K562 (cell line): Measurements from ENCODE around the gene NPAS3. TPM values are rescaled to one million over a fixed set of nuclear protein-coding genes. Genes with fewer than 3 reads are reported as not detected.

Experiments
- ATAC-seq: fragments of 200-7000 bp; cut with Tn5 transposase; 3 replicates; pipeline ENCODE4 v1.9.1; 2020; ENCODE audit warnings: moderate library complexity
- BruUV-seq: library from RNA; stranded (reverse); fragments of 400-500 nt; replicated peaks from 2 replicates; lab custom pipeline; 2021; lab: Mats Ljungman, UMichigan
- CTCF ChIA-PET: fragments of 300-600 bp; formaldehyde crosslinking; extraction: SDS; loops from one replicate; lab custom pipeline; 2021; ENCODE audit warnings: low intra/inter-chr PET ratio; lab: Yijun Ruan, JAX
- POLR2A ChIA-PET: fragments of 300-600, 350-650 bp; sonication (Branson Sonifier 250); formaldehyde crosslinking; extraction: SDS; loops from one replicate; lab custom pipeline; 2021; ENCODE audit warnings: antibody characterized with exemption, inconsistent platforms; lab: Yijun Ruan, JAX
- DNase-seq, 4 experiments: peaks; one replicate each; pipeline versions ENCODE4 v3.0.0 to v3.0.0-alpha.2; 2011 to 2018; ENCODE audit warnings: low spot score in 3 of 4, mixed read lengths in 3 of 4; ENCODE audit errors: extremely low read depth in 1 of 4
- FAIRE-seq: peaks from 2 replicates; lab custom pipeline; 2011; peaks lifted over from hg19 to GRCh38; lab: Jason Lieb, UNC
- H2AFZ ChIP-seq: 2 replicates; pipeline ENCODE4 v1.6.0; 2011; ENCODE audit warnings: low read depth, low read length, control low read depth, inconsistent platforms
- H3K27ac ChIP-seq: fragments of 200-600 bp; 3 replicates; pipeline ENCODE4 v1.8.0; 2011; ENCODE audit warnings: low read depth, mild to moderate bottlenecking, control low read depth, inconsistent platforms, low read length, moderate library complexity, mixed read lengths; ENCODE audit errors: extremely low read depth
- H3K27me3 ChIP-seq, 2 experiments: fragments of 300-600 bp in 1 of 2; 2 replicates in 1 of 2; 3 replicates in 1 of 2; pipeline versions ENCODE4 v1.6.0 to v1.8.0; 2011; ENCODE audit warnings: inconsistent platforms in 2 of 2, low read length in 2 of 2, mild to moderate bottlenecking in 1 of 2, mixed read lengths in 1 of 2, moderate library complexity in 1 of 2; ENCODE audit not compliant: control insufficient read depth in 2 of 2, insufficient read depth in 2 of 2
- H3K36me3 ChIP-seq: fragments of 300-600 bp; 3 replicates; pipeline ENCODE4 v1.8.0; 2011; ENCODE audit warnings: mild to moderate bottlenecking, low read length, inconsistent platforms; ENCODE audit not compliant: control insufficient read depth, insufficient read depth
- H3K4me1 ChIP-seq, 2 experiments: fragments of 200-600 bp in 1 of 2; replicated peaks in 1 of 2; 2 replicates in 1 of 2; 3 replicates in 1 of 2; pipeline versions ENCODE4 v1.5.1 to v1.8.0; 2011; ENCODE audit warnings: inconsistent platforms in 2 of 2, low read length in 2 of 2, mild to moderate bottlenecking in 1 of 2, mixed read lengths in 1 of 2, moderate library complexity in 1 of 2; ENCODE audit not compliant: control insufficient read depth in 2 of 2, insufficient read depth in 2 of 2
- H3K4me2 ChIP-seq: 2 replicates; pipeline ENCODE4 v1.6.1; 2011; ENCODE audit warnings: low read length, control low read depth, inconsistent platforms, mixed read lengths; ENCODE audit not compliant: insufficient read depth
- H3K4me3 ChIP-seq: fragments of 200-600 bp; sonication (generic), shearing (Covaris generic); 2 replicates; pipeline ENCODE4 v1.5.1; 2016; ENCODE audit warnings: control low read depth, inconsistent platforms
- H3K79me2 ChIP-seq: fragments of 200-600 bp; 3 replicates; pipeline ENCODE4 v1.8.0; 2011; ENCODE audit warnings: low read length, inconsistent platforms; ENCODE audit not compliant: control insufficient read depth, insufficient read depth
- H3K9ac ChIP-seq, 2 experiments: 2 replicates each; pipeline versions ENCODE4 v1.6.0 to v1.6.1; 2011; ENCODE audit warnings: low read depth in 2 of 2, low read length in 2 of 2, control low read depth in 1 of 2, inconsistent platforms in 1 of 2, mild to moderate bottlenecking in 1 of 2, mixed read lengths in 1 of 2; ENCODE audit not compliant: insufficient read depth in 1 of 2
- H3K9me1 ChIP-seq: one replicate; pipeline ENCODE4 v1.6.0; 2011; ENCODE audit warnings: inconsistent platforms, mild to moderate bottlenecking, low read length, moderate library complexity; ENCODE audit not compliant: control insufficient read depth, insufficient read depth
- H3K9me3 ChIP-seq: replicated peaks from 2 replicates; pipeline ENCODE4 v1.5.1; 2011; ENCODE audit warnings: low read depth, low read length, inconsistent platforms; ENCODE audit not compliant: control insufficient read depth, insufficient read depth
- H4K20me1 ChIP-seq: replicated peaks from 2 replicates; pipeline ENCODE4 v1.6.1; 2011; ENCODE audit warnings: low read length, inconsistent platforms, mixed read lengths; ENCODE audit not compliant: control insufficient read depth, insufficient read depth
- ARID3B ChIP-seq: fragments of 250-450 bp; sonication (Bioruptor Pico); IDR thresholded peaks from 2 replicates; pipeline ENCODE4 v1.4.0; 2020; ENCODE audit warnings: borderline replicate concordance
- CHD1 ChIP-seq: fragments of 200-600 bp; sonication (generic); IDR thresholded peaks from one replicate; pipeline ENCODE4 v1.6.1; 2012; ENCODE audit warnings: mild to moderate bottlenecking, moderate library complexity, low read length, inconsistent platforms
- CXXC5 ChIP-seq: fragments of 250-450 bp; sonication (Bioruptor Pico); IDR thresholded peaks from 2 replicates; pipeline ENCODE4 v1.8.0; 2022; ENCODE audit warnings: inconsistent platforms, mild to moderate bottlenecking, moderate library complexity
- HDAC6 ChIP-seq: IDR thresholded peaks from 2 replicates; pipeline ENCODE4 v1.6.1; 2012; ENCODE audit warnings: low read depth, mild to moderate bottlenecking, control low read depth, inconsistent platforms, low read length, moderate library complexity
- ID3 ChIP-seq, 2 experiments: fragments of 250-450 bp in 1 of 2; fragments of 450-650 bp in 1 of 2; sonication (Bioruptor Pico) in 1 of 2; IDR thresholded peaks; 2 replicates each; pipeline versions ENCODE4 v1.6.1 to v1.8.0; 2016 to 2021; ENCODE audit warnings: mild to moderate bottlenecking in 2 of 2, moderate library complexity in 2 of 2, missing compliant biosample characterization in 1 of 2, missing genetic modification characterization in 1 of 2
- KLF6 ChIP-seq: fragments of 250-450 bp; sonication (Bioruptor Pico); IDR thresholded peaks from 2 replicates; pipeline ENCODE4 v1.4.0; 2020; ENCODE audit warnings: mild to moderate bottlenecking, moderate library complexity, borderline replicate concordance
- LEF1 ChIP-seq: fragments of 450-650 bp; IDR thresholded peaks from 2 replicates; pipeline ENCODE4 v1.6.1; 2016; ENCODE audit warnings: mild to moderate bottlenecking
- PBX2 ChIP-seq, 2 experiments: IDR thresholded peaks in 1 of 2; conservative IDR thresholded peaks in 1 of 2; 2 replicates each; pipeline ENCODE4 v1.6.1; 2016; ENCODE audit warnings: low read depth in 2 of 2, mild to moderate bottlenecking in 1 of 2, missing compliant biosample characterization in 1 of 2, missing genetic modification characterization in 1 of 2, moderate library complexity in 1 of 2
- POLR2H ChIP-seq: IDR thresholded peaks from 2 replicates; pipeline ENCODE4 v1.6.1; 2016; ENCODE audit warnings: missing genetic modification characterization, low read depth, mild to moderate bottlenecking, control low read depth, missing compliant biosample characterization, moderate library complexity
- PTRF ChIP-seq: fragments of 450-650 bp; IDR thresholded peaks from 2 replicates; pipeline ENCODE4 v1.6.1; 2016; ENCODE audit warnings: mild to moderate bottlenecking, missing genetic modification characterization, missing compliant biosample characterization
- SMAD2 ChIP-seq: fragments of 150-350 bp; IDR thresholded peaks from 2 replicates; pipeline ENCODE4 v1.6.1; 2014; ENCODE audit warnings: low read depth, mild to moderate bottlenecking, low read length
- ZHX1 ChIP-seq: fragments of 150-350 bp; conservative IDR thresholded peaks from 2 replicates; pipeline ENCODE4 v1.6.1; 2014; ENCODE audit warnings: low read length
- ZNF655 ChIP-seq: fragments of 250-450 bp; sonication (Bioruptor Pico); IDR thresholded peaks from 2 replicates; pipeline ENCODE4 v1.5.0; 2021
- WGBS: fragments of 100-300 bp; shearing (Covaris generic); methylation state at CpG from one replicate; pipeline ENCODE4 v1.1.6; 2016; ENCODE audit warnings: low coverage, mixed read lengths; ENCODE audit not compliant: insufficient coverage; ENCODE audit errors: missing lambda C conversion rate; 5-methylcytosine and 5-hydroxymethylcytosine counted together
- in situ Hi-C: fragments of 300-500 bp; cut with MboI; formaldehyde crosslinking; loops from 4 replicates; pipeline ENCODE4 v1.15.0; 2018; ENCODE audit warnings: inconsistent platforms, mixed read lengths
- intact Hi-C: fragments of 100-400 bp; cut with micrococcal nuclease; formaldehyde crosslinking; loops from 2 replicates; pipeline ENCODE4 v1.14.2; 2022
- polyA plus RNA-seq, 8 experiments: library from polyadenylated mRNA; depleted of rRNA in 4 of 8; stranded (reverse) in 5 of 8; unstranded in 3 of 8; fragments of >200 nt; fragmentation: Nextera tagmentation in 2 of 8; fragmentation: Illumina TruSeq in 1 of 8; extraction: Ambion mirVana in 2 of 8; extraction: Trizol in 1 of 8; gene quantifications; 2 replicates each; pipeline versions ENCODE4 v1.2.1 to v1.2.3, GENCODE V29; 2011 to 2014; ENCODE audit warnings: inconsistent platforms in 1 of 8, missing spikeins in 1 of 8
- total RNA-seq, 7 experiments: library from RNA; depleted of rRNA in 6 of 7; stranded (reverse); fragments of >200 nt in 6 of 7; fragmentation: Illumina TruSeq in 2 of 7; extraction: Trizol in 2 of 7; gene quantifications; 2 replicates each; pipeline versions ENCODE4 v1.2.1 to v1.2.3, GENCODE V29; 2011 to 2021; ENCODE audit warnings: low replicate concordance in 1 of 7

Gene NPAS3
- total and polyA plus RNA-seq, 9 of the 15 experiments (the other 6 are each of a cell fraction or from before 2014, with no cell fraction given): 0.04 TPM; not detected in 8

GRCh38 chr14:33315721-33316120 lies 377.0 kb downstream of the NPAS3 start:
- intact Hi-C loops (no loop called here), in situ Hi-C loops (no loop called here)
- Histone ChIP-seq H3K36me3 (no peaks in the 10 kb centered on the region), H3K27ac (no peak overlapping the region), H3K9me3 (no peaks in the 10 kb centered on the region), H3K4me3 (no peak overlapping the region), H3K27me3 (no peaks in the 10 kb centered on the region), H3K9me1 (no peaks in the 10 kb centered on the region), H4K20me1 (no peaks in the 10 kb centered on the region), H3K79me2 (no peaks in the 10 kb centered on the region), H3K4me2 (no peak overlapping the region), H3K4me1 (no peaks in the 10 kb centered on the region), H3K9ac (no peak overlapping the region), H2AFZ (no peak overlapping the region)
- POLR2A ChIA-PET: no interaction called here
- CTCF ChIA-PET: no interaction called here
- no peak for FAIRE-seq
- WGBS: 0% methylated on average over 1 of the region's 2 CpGs
- DNase-seq: no peak
- ATAC-seq: no peak
- BruUV-seq: no TSS peak
- TF ChIP-seq LEF1: no peak
- TF ChIP-seq PTRF (tag): no peak
- no peak for TF ChIP-seq POLR2H (tag)
- no peak for TF ChIP-seq SMAD2
- TF ChIP-seq ZNF655 (CRISPR knock-in tag): no peak
- TF ChIP-seq HDAC6: no peak
- no peak for TF ChIP-seq ARID3B (CRISPR knock-in tag)
- no peak for TF ChIP-seq ID3 (CRISPR knock-in tag; IDR thresholded peaks at IDR 0.05)
- no peak for TF ChIP-seq ID3 (tag; IDR thresholded peaks at IDR 0.05)
- no peak for TF ChIP-seq KLF6 (CRISPR knock-in tag)
- no peak for TF ChIP-seq CXXC5 (CRISPR knock-in tag)
- TF ChIP-seq PBX2 (CRISPR knock-in tag; IDR thresholded peaks at IDR 0.05; ENCODE audit: low read depth): no peak
- TF ChIP-seq PBX2 (tag; conservative IDR thresholded peaks at IDR 0.05; ENCODE audit: low read depth): no peak
- no peak for TF ChIP-seq CHD1
- no peak for TF ChIP-seq ZHX1
